Parathyroid adenoma (tissue), 2 donors: ENCODE data around the gene LRTM2.

Experiments
- H2AFZ ChIP-seq: fragments of 300-600 bp; sonication (generic); one replicate; pipeline ENCODE4 v1.7.0; 2017; ENCODE audit warnings: antibody characterized with exemption, mild to moderate bottlenecking
- H3K27ac ChIP-seq: fragments of 300-600 bp; sonication (generic); one replicate; pipeline ENCODE4 v1.7.0; 2017
- H3K27me3 ChIP-seq: fragments of 300-600 bp; sonication (generic); one replicate; pipeline ENCODE4 v1.7.0; 2017; ENCODE audit warnings: low read length; ENCODE audit not compliant: control insufficient read depth, insufficient read depth
- H3K36me3 ChIP-seq: fragments of 300-600 bp; sonication (generic); one replicate; pipeline ENCODE4 v1.7.0; 2017; ENCODE audit warnings: low read length; ENCODE audit not compliant: control insufficient read depth, insufficient read depth
- H3K4me1 ChIP-seq: fragments of 300-600 bp; sonication (generic); one replicate; pipeline ENCODE4 v1.7.0; 2017; ENCODE audit warnings: control low read depth
- H3K4me2 ChIP-seq: fragments of 300-600 bp; sonication (generic); one replicate; pipeline ENCODE4 v1.7.0; 2017; ENCODE audit warnings: low read length
- H3K4me3 ChIP-seq: fragments of 300-600 bp; sonication (generic); one replicate; pipeline ENCODE4 v1.7.0; 2017; ENCODE audit warnings: low read depth, low read length
- H3K79me2 ChIP-seq: fragments of 300-600 bp; sonication (generic); one replicate; pipeline ENCODE4 v1.7.0; 2017; ENCODE audit warnings: control low read depth
- H3K9ac ChIP-seq: fragments of 300-600 bp; sonication (generic); one replicate; pipeline ENCODE4 v1.7.0; 2017; ENCODE audit warnings: mild to moderate bottlenecking
- H3K9me3 ChIP-seq: fragments of 300-600 bp; sonication (generic); one replicate; pipeline ENCODE4 v1.7.0; 2017; ENCODE audit warnings: low read length; ENCODE audit not compliant: control insufficient read depth
- CTCF ChIP-seq: fragments of 300-600 bp; sonication (generic); IDR thresholded peaks from one replicate; pipeline ENCODE4 v1.7.0; 2017; ENCODE audit warnings: antibody characterized with exemption, mild to moderate bottlenecking
- donor health status: primary hyperparathyroidism.

LRTM2 gene

GRCh38 chr12:1819571-1819970 is 794 bp upstream of the LRTM2 start:
- no peaks in the 10 kb centered on the region for H3K27me3 ChIP-seq
- H2AFZ ChIP-seq, result peak overlapping the region; percentile 73
- no peak overlapping the region for H3K27ac ChIP-seq
- no peak overlapping the region for H3K4me3 ChIP-seq
- no peak overlapping the region for H3K9ac ChIP-seq
- H3K36me3 ChIP-seq, result no peaks in the 10 kb centered on the region
- peaks cover 19% of the 10 kb centered on the region for H3K4me1 ChIP-seq
- no peaks in the 10 kb centered on the region for H3K79me2 ChIP-seq
- TF ChIP-seq CTCF, result no peak
- no peaks in the 10 kb centered on the region for H3K9me3 ChIP-seq
- H3K4me2 ChIP-seq, result no peak overlapping the region

GRCh38 chr12:1820896-1821291 is 529 bp downstream of the LRTM2 start:
- Histone ChIP-seq H3K4me3 (no peak overlapping the region), H2AFZ (no peak overlapping the region), H3K4me2 (no peak overlapping the region), H3K27me3 (no peaks in the 10 kb centered on the region), H3K79me2 (no peaks in the 10 kb centered on the region), H3K27ac (no peak overlapping the region), H3K36me3 (no peaks in the 10 kb centered on the region), H3K9ac (no peak overlapping the region), H3K9me3 (no peaks in the 10 kb centered on the region), H3K4me1 (peaks cover 18% of the 10 kb centered on the region)
- TF ChIP-seq CTCF, result no peak

GRCh38 chr12:1821805-1822204 is 1.4 kb downstream of the LRTM2 start:
- no peaks in the 10 kb centered on the region for H3K9me3 ChIP-seq
- H3K9ac ChIP-seq, result no peak overlapping the region
- H3K36me3 ChIP-seq, result no peaks in the 10 kb centered on the region
- H2AFZ ChIP-seq, result no peak overlapping the region
- no peak overlapping the region for H3K4me3 ChIP-seq
- H3K4me2 ChIP-seq, result no peak overlapping the region
- H3K4me1 ChIP-seq, result peaks cover 9% of the 10 kb centered on the region
- H3K27me3 ChIP-seq, result no peaks in the 10 kb centered on the region
- no peaks in the 10 kb centered on the region for H3K79me2 ChIP-seq
- no peak overlapping the region for H3K27ac ChIP-seq
- no peak for TF ChIP-seq CTCF

GRCh38 chr12:1822699-1823098 is 2.3 kb downstream of the LRTM2 start:
- Histone ChIP-seq H3K4me2 (no peak overlapping the region), H2AFZ (no peak overlapping the region), H3K4me1 (peaks cover 4% of the 10 kb centered on the region), H3K79me2 (no peaks in the 10 kb centered on the region), H3K9me3 (no peaks in the 10 kb centered on the region), H3K27me3 (no peaks in the 10 kb centered on the region), H3K36me3 (no peaks in the 10 kb centered on the region), H3K4me3 (no peak overlapping the region), H3K27ac (no peak overlapping the region), H3K9ac (no peak overlapping the region)
- no peak for TF ChIP-seq CTCF

GRCh38 chr12:1823237-1823636 is 2.9 kb downstream of the LRTM2 start:
- no peaks in the 10 kb centered on the region for H3K9me3 ChIP-seq
- no peak overlapping the region for H3K27ac ChIP-seq
- H2AFZ ChIP-seq, result no peak overlapping the region
- H3K4me2 ChIP-seq, result no peak overlapping the region
- H3K4me1 ChIP-seq, result peaks cover 4% of the 10 kb centered on the region
- TF ChIP-seq CTCF, result no peak
- no peak overlapping the region for H3K4me3 ChIP-seq
- H3K9ac ChIP-seq, result no peak overlapping the region
- H3K79me2 ChIP-seq, result no peaks in the 10 kb centered on the region
- no peaks in the 10 kb centered on the region for H3K27me3 ChIP-seq
- no peaks in the 10 kb centered on the region for H3K36me3 ChIP-seq
